ENCODE data around the gene SNX1. TPM values are rescaled to one million over a fixed set of nuclear protein-coding genes. Genes with fewer than 3 reads are reported as not detected.
A peak's percentile ranks its signal among the peaks of the same experiment; 100 is the strongest.

SNX1 gene
- total RNA-seq, 1 donor from 2014 or later: 87.7 TPM

DNA sequence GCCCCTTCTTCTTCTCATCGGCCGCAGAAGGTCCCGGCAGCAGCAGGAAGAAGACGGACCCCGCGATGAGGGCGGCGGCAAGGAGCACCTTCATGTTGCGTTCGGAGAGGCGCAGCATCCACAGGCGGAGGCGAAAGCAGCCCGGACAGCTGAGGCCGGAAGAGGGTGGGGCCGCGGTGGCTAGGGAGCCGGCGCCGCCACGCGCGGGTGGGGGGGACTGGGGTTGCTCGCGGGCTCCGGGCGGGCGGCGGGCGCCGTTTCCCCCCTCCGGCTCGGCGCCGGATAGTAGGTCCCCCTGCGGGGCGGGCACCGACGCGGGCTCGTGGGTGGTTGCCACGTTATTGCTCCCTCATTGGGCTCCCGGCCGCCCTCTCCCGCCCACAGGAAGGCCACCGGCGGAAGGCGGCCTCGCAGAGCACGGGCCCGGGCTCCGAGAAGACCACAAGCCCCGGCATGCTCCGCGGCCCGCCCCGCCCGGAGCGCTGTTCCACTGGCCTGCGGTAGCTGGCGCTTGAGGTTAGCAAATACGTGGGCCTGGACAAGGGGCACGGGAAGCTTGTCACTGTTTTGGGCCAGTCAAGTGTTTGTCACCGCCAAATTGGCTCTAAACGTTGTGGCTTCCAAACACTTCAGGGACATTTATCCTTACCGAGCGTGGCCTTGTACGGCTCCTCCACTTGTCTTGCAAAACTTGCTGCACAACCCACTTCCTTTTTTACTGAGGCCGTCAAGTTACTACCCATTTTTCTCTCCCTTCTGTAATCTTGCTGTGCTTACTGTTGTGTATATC lies 67.3 kb downstream of the SNX1 start, which contains the start of gene PPIB:
TSS of gene PPIB (minus strand) at position 154 of the 790 bp plus-strand sequence. CDS start at position 118, 36 bp downstream.
- Histone ChIP-seq H3K79me2 (ENCODE audit: insufficient read depth, low read length) (peaks cover 47% of the 10 kb centered on the region), H3K36me3 (ENCODE audit: insufficient read depth, low read length) (peaks cover 22% of the 10 kb centered on the region), H4K20me1 (ENCODE audit: insufficient read depth, low read length) (peaks cover 41% of the 10 kb centered on the region), H3K4me3 (ENCODE audit: insufficient read depth, low read depth, low read length) (peak within 1 kb of the TSS; percentile 87), H3K9ac (ENCODE audit: low read length) (peak within 1 kb of the TSS; percentile 92), H3K27me3 (ENCODE audit: insufficient read depth, low read length) (no peaks in the 10 kb centered on the region), H3K27ac (ENCODE audit: low read depth, low read length) (peak within 1 kb of the TSS; percentile 85), H2AFZ (ENCODE audit: low read depth, low read length) (peak within 1 kb of the TSS; percentile 76), H3K9me3 (ENCODE audit: insufficient read depth, low read depth, low read length) (no peaks in the 10 kb centered on the region), H3K4me1 (ENCODE audit: insufficient read depth, low read length) (peaks cover 25% of the 10 kb centered on the region), H3K4me2 (ENCODE audit: low read length) (peak within 1 kb of the TSS; percentile 99)
- Mint-ChIP-seq H3K27me3 (ENCODE audit: low read depth, unreplicated experiment) (no peaks in the 10 kb centered on the region), H3K27ac (ENCODE audit: unreplicated experiment) (peak within 1 kb of the TSS; percentile 91), H3K36me3 (ENCODE audit: low read depth, unreplicated experiment) (peaks cover 22% of the 10 kb centered on the region), H3K4me1 (ENCODE audit: low read depth, unreplicated experiment) (peaks cover 31% of the 10 kb centered on the region), H3K9me3 (ENCODE audit: unreplicated experiment) (no peaks in the 10 kb centered on the region), H3K4me3 (ENCODE audit: unreplicated experiment) (peak within 1 kb of the TSS; percentile 92)
- peak; percentile 94 for DNase-seq (ENCODE audit: low read depth)
- TF ChIP-seq CTCF (IDR thresholded peaks at IDR 0.05; ENCODE audit: insufficient read depth, low read depth, low read length) (peak; percentile 21), EZH2 (IDR thresholded peaks at IDR 0.05; ENCODE audit: insufficient read depth, low read length) (no peak)
- FAIRE-seq: no peak

- Mint-ChIP-seq H3K27ac (ENCODE audit: unreplicated experiment) (peak overlapping the region; percentile 34), H3K27me3 (ENCODE audit: low read depth, unreplicated experiment) (no peaks in the 10 kb centered on the region), H3K4me3 (ENCODE audit: unreplicated experiment) (peak overlapping the region; percentile 81), H3K9me3 (ENCODE audit: unreplicated experiment) (no peaks in the 10 kb centered on the region), H3K36me3 (ENCODE audit: low read depth, unreplicated experiment) (peaks cover 19% of the 10 kb centered on the region), H3K4me1 (ENCODE audit: low read depth, unreplicated experiment) (peaks cover 25% of the 10 kb centered on the region)
- peak overlapping the region; percentile 74 for H3K9ac ChIP-seq (ENCODE audit: low read length)
- peaks cover 25% of the 10 kb centered on the region for H3K4me1 ChIP-seq (ENCODE audit: insufficient read depth, low read length)
- peaks cover 39% of the 10 kb centered on the region for H3K79me2 ChIP-seq (ENCODE audit: insufficient read depth, low read length)
- H4K20me1 ChIP-seq (ENCODE audit: insufficient read depth, low read length): peaks cover 34% of the 10 kb centered on the region
- TF ChIP-seq CTCF (IDR thresholded peaks at IDR 0.05; ENCODE audit: insufficient read depth, low read depth, low read length) (no peak), EZH2 (IDR thresholded peaks at IDR 0.05; ENCODE audit: insufficient read depth, low read length) (no peak)
- peak overlapping the region; percentile 66 for H3K27ac ChIP-seq (ENCODE audit: low read depth, low read length)
- H2AFZ ChIP-seq (ENCODE audit: low read depth, low read length): peak overlapping the region; percentile 76
- H3K27me3 ChIP-seq (ENCODE audit: insufficient read depth, low read length): no peaks in the 10 kb centered on the region
- H3K4me3 ChIP-seq (ENCODE audit: insufficient read depth, low read depth, low read length): peak overlapping the region; percentile 63
- peaks cover 15% of the 10 kb centered on the region for H3K36me3 ChIP-seq (ENCODE audit: insufficient read depth, low read length)
- H3K4me2 ChIP-seq (ENCODE audit: low read length): peak overlapping the region; percentile 87
- no peak for FAIRE-seq
- no peak for DNase-seq (ENCODE audit: low read depth)
- no peaks in the 10 kb centered on the region for H3K9me3 ChIP-seq (ENCODE audit: insufficient read depth, low read depth, low read length)
Observed at GRCh38 chr15:64163659-64164362, 68.0 kb downstream of the SNX1 start.

All from astrocyte (in vitro differentiated cells and primary cell).